Ishikawa (cell line): Measurements from ENCODE around the gene TAGLN2.

Experiments used
- CEBPB ChIP-seq: IDR thresholded peaks from 2 replicates; pipeline ENCODE4 v1.6.1; 2012
- EP300 ChIP-seq: IDR thresholded peaks from 2 replicates; pipeline ENCODE4 v1.6.1; 2012; ENCODE audit warnings: borderline replicate concordance
- FOXM1 ChIP-seq: IDR thresholded peaks from 2 replicates; pipeline ENCODE4 v1.6.1; 2012; ENCODE audit warnings: low read depth, borderline replicate concordance
- NFIC ChIP-seq: IDR thresholded peaks from 2 replicates; pipeline ENCODE4 v1.6.1; 2012
- REST ChIP-seq: IDR thresholded peaks from 2 replicates; pipeline ENCODE4 v1.6.1; 2012; ENCODE audit warnings: low read depth, mild to moderate bottlenecking
- TAF1 ChIP-seq: IDR thresholded peaks from 2 replicates; pipeline ENCODE4 v1.6.1; 2012; ENCODE audit warnings: low read depth, mild to moderate bottlenecking
- TCF12 ChIP-seq: IDR thresholded peaks from 2 replicates; pipeline ENCODE4 v1.6.1; 2012; ENCODE audit warnings: low read depth
- YY1 ChIP-seq: IDR thresholded peaks from 2 replicates; pipeline ENCODE4 v1.6.1; 2012; ENCODE audit warnings: low read depth

- no peak for TF ChIP-seq TAF1
- TF ChIP-seq TCF12: no peak
- TF ChIP-seq YY1: no peak
- no peak for TF ChIP-seq NFIC
- TF ChIP-seq EP300: no peak
- TF ChIP-seq CEBPB: no peak
- TF ChIP-seq FOXM1: no peak
- no peak for TF ChIP-seq REST
These were observed 49.2 kb upstream of the TAGLN2 start for GRCh38 chr1:159974350-159974965.
